PC-9 (cell line): Measurements from ENCODE around the gene NKIRAS1.

ENCODE experiments used
- CTCF ChIP-seq: fragments of 200-600 bp; sonication (generic); conservative IDR thresholded peaks from 2 replicates; pipeline ENCODE4 v1.6.1; 2017; ENCODE audit warnings: mixed run types, antibody characterized with exemption, mild to moderate bottlenecking, moderate library complexity
- EZH2 ChIP-seq: fragments of 200-600 bp; sonication (generic); IDR thresholded peaks from 2 replicates; pipeline ENCODE4 v1.8.0; 2017; ENCODE audit warnings: antibody characterized with exemption, low read depth

GRCh38 chr3:23944861-23945662, 28.3 kb upstream of the NKIRAS1 start, which contains the start of gene NR1D2:
- no peak for TF ChIP-seq CTCF
- no peak for TF ChIP-seq EZH2
